Activated CD8-positive, alpha-beta memory T cell treated with anti-CD3 and anti-CD28 coated beads, Interleukin-2, amount 50 U/mL, for 24 hours (primary cell): Measurements from ENCODE around the gene HPX.
"Not testable (repeated sequence)": the region's sequence is repeated elsewhere in the genome, so short reads cannot be mapped to it uniquely, and the experiment has no call there.

Experiments
- DNase-seq: peaks from one replicate; pipeline ENCODE4 v3.0.0-alpha.2; 2020; ENCODE audit errors: extremely low read depth

HPX gene

GRCh38 chr11:6417907-6418556 is 22.8 kb downstream of the HPX start:
- DNase-seq, result no peak

DNA sequence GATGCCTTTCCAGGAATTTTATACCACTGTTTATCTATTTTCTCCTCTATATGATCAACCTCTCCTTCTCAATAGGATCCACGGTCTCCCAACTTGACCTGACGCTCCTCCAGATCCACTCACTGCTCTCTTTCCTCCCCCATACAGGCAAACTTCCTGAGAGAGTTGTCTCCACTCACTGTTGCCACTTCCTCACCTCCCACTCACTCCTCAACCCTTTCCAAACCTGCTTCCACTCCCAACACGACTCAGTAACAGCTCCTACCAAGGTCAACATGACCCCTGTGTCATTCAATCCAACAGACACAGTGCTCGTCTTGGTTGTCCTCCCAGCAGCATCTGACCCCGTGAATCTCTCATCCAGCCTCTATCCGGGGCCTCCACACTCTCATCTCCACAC is 25.0 kb downstream of the HPX start:
- DNase-seq, result no peak

- DNase-seq, result no peak
Observed at GRCh38 chr11:6414874-6415328, 25.9 kb downstream of the HPX start.

- DNase-seq, result no peak
Observed at GRCh38 chr11:6413791-6414201, 27.0 kb downstream of the HPX start.

- DNase-seq, result no peak
Observed at GRCh38 chr11:6411594-6412031, 29.2 kb downstream of the HPX start.

DNA sequence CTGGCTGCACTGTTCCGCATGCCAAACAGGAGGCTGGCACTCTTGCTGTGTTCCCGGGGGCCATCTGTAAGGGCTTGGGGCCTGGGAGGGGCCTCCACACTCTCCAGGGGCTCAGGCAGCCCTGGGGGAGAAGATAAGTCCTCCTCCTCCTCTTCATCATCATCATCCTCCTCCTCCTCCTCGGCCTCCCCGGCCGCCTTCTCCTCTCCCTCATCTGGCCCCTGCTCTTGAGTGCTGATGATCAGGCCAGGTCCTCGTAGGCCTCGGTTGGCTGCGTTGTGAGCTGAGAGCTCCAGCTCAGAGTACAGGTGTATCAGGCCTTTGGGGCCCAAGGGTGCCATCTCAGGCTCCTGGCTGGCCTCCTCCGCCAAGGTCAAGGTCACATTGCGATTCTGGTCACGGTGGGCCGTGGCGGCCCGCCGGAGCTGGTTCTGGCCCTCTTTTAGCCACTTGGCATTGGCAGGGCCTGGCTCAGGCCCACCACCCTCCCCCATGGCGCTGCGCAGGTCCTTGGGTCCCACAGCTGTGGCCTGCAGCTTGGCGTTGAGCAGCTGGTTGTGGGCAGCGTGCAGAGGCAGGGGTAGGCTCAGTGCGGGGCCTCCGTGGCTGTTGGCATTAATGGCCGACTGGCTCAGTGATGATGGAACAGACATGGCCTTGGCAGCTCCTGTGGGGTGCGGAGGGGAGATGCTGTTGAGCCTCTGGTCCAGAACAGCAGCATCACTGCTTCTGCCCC is 29.9 kb downstream of the HPX start:
- DNase-seq, result no peak

GRCh38 chr11:6406370-6406769 is 34.4 kb downstream of the HPX start:
- no peak for DNase-seq

DNA sequence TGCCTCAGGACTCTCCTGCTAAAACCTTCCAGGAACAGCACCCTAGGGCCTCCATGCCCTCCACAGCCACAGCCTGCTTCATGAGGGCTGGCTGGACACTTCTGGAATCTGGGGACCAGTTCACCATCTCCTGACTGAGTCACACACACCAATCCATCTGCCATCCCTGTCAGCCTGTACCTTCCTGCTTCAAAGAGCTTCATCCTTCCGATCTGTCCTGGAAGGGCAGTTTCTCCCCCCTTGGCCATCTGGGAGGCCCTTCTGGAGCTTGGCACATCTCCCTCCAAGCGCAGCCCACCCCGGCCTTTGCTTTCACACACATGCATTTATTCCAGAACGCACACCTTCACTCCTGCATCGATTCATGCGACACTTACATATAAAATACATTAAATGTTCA is 34.9 kb downstream of the HPX start:
- no peak for DNase-seq

GRCh38 chr11:6405052-6405667 is 35.6 kb downstream of the HPX start:
- no peak for DNase-seq

DNA sequence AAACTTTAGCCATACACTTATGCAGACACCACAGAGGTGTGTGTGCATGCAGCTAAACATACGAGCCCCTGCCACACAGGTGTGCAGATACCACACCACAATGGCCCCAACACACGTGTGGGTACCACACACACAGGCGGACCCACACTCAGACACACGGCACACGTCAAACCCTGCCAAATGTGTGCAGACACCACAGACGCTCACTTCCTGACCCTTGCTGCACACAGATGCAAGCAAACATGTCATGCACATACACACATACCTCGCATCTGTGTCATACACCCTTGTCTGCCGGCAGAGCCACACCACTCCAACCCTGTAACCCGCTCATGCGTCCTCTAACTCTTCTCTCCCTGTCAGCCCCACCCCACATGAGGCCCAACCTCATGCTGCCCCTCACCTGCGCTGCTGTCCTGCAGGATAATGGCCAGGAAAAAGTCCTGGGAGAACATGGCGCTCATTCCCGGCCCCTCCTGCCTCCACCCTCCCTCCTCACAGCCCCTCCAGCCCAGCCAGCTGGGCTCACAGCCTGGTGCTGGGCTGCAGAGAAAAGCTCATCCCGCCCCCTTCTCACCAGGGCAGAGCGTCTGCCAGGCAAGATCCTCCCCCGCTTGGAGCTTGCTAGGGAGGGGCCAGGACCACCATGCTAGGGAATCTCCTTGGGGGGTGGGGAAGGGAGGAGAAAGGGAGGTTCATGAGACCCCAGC is 36.3 kb downstream of the HPX start:
- no peak for DNase-seq

DNA sequence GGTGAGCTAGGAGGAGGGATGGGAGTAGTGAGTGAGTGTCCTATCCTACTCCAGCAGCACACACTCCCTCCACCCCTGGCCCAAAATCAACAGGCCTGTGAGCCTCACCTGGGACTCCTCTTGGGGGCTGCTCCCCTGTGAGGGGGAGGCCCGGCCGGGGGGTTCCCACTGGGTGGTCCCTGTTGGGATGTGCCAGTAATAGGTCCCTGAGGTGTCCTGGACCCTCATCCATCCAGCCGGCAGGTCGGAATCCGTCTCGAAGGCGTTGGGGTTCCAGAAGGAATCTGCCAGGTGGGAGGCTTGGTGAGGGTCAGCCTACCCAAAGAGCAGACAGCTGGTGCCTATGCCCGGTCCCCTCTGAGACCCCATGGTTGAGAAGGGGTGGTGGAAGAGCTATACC is 37.2 kb downstream of the HPX start:
- no peak for DNase-seq

DNA sequence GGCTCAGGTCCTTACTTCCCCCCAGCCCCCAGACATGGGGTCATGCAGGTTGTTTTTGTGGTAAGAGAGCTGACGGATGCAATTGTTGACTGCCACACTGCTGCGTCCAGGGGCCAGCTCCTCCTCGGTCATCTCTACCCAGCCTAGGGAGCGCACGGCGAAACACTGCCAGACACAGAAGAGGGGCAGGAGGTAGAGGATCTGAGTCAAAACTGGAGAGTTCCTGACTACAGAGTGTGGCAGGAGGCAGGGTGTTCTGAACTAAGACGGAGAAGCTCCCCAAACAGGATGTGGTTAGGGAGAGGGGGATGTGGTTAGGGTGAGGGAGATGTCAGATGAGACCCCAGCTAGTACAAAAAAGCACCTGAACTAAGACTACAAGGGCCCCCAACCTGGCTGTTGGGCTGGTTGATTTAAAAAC is 38.2 kb downstream of the HPX start:
- no peak for DNase-seq

DNA sequence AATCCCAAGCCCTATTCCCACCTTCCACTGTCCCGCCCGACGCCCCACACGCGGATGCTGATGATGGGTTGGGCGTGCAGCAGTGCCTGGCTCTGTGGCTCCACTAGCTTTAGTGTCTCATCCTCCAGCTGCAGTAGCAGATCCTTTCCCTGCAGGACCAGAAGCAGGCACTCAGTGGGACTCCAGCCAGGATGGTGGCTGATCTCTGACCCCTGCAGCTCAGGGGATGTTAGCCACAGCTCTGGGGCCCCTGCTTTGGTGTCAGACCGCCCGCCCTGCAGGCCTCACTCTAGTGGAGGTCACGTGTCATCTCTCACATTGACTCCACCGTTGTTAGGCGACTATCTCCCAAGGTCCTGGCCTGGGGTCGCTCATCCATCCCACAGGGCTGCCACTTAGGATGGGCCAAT is 38.7 kb downstream of the HPX start:
- DNase-seq, result no peak

- no peak for DNase-seq
Observed at GRCh38 chr11:6401464-6401863, 39.3 kb downstream of the HPX start.

GRCh38 chr11:6400431-6401345 is 40.1 kb downstream of the HPX start:
- DNase-seq, result no peak

DNA sequence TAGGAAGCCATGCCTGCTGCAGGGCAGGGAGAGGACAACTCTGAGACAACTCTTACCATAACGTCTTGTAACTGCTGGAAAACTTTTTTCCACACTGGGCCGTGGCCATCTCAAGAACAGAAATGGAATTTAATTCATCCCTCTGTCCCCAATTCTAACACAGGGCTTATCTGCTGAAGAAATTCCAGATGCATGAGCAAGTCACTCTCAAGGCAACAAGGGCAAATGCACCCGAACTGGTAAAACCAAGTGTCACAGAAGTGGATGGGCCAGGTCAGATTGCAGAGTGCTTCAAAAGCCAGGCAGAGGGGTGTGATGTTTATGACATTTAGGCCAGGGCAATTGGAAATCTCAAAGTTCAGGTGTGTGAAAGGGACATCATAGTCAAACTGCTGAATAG is 43.2 kb downstream of the HPX start:
- no peak for DNase-seq

GRCh38 chr11:6397156-6397555 is 43.6 kb downstream of the HPX start:
- no peak for DNase-seq

GRCh38 chr11:6395470-6396060 is 45.2 kb downstream of the HPX start:
- DNase-seq, result no peak

GRCh38 chr11:6393989-6394670 is 46.7 kb downstream of the HPX start:
- no peak for DNase-seq

DNA sequence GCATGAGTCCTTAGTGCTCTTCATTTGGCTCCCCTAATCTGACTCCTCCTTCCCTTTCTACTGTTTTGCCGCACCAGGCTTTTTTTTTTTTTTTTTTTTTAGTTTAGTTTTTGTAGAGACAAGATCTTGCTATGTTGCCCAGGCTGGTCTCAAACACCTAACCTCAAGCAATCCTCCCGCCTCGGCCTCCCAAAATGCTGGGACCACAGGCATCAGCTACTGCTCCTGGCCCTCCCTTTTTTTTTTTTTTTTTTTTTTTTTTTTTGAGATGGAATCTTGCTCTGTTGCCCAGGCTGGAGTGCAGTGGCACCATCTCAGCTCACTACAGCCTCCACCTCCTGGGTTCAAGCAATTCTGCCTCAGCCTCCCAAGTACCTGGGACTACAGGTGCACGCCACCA is 48.5 kb downstream of the HPX start:
- DNase-seq, result not testable (repeated sequence)
